Fibroblast of skin of scalp (primary cell): ENCODE results near the gene SCGB1C1.

Experiments
- DNase-seq: peaks from one replicate; pipeline ENCODE4 v3.0.0-alpha.2; 2013

The SCGB1C1 gene

GRCh38 chr11:205221-206001 lies 12.5 kb downstream of the SCGB1C1 start:
- DNase-seq = no peak

GRCh38 chr11:206002-206384 lies 13.1 kb downstream of the SCGB1C1 start:
- DNase-seq = no peak

GRCh38 chr11:206526-207207 lies 13.8 kb downstream of the SCGB1C1 start:
- no peak for DNase-seq

- DNase-seq = peak; percentile 99
Measured at GRCh38 chr11:207208-207862, 14.5 kb downstream of the SCGB1C1 start, which contains the start of the genes BET1L and RIC8A. BET1L (minus strand) TSS chr11:207399; CDS start chr11:207321, 78 bp downstream. RIC8A (plus strand) TSS chr11:207708; CDS start chr11:208855, 1,147 bp downstream.

DNA sequence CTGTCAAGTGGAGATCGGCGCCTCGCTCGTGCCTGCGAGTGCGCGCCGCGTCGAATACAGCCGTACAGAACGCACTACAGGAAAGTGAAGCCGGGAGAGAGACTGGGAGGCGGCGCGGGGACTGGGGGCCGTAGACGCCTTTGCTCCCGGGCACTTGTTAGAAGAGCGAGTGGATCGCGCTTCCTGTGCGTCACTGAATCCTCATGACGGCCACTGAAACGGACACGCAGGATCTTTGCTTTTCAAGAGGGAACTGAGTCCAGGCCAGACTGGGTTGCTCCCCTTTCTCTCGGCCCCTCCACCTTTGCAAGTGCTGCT lies 14.9 kb downstream of the SCGB1C1 start:
- DNase-seq = peak; percentile 31

DNA sequence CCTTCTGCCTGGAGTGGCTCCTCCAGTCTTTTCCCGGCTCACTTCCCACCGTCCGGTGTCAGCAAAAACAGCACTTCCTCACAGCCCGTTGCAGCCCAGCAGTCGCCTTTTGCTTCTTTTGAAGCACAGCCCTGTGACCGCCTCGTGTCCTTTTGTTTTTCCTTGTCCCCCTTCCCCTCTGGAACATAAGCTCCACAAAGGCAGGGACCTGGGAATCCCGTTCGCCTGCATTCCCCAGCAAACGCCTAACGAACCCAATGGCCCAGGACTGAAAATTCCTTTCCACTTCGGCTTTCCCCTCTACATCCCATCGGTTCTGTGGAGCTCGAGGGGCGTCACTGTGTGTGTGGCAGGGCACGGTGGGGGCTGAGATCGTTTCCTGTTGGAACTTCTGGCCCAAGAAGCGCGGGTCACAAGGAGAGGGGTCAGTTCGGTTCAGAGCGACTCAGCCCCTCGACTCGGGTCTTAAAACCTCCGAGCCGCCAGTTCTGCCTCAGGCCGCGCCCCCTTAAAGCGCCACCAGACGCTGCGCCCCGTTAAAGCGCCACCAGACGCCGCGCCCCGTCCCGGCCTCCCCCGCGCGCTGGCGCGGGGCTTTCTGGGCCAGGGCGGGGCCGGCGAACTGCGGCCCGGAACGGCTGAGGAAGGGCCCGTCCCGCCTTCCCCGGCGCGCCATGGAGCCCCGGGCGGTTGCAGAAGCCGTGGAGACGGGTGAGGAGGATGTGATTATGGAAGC lies 15.5 kb downstream of the SCGB1C1 start:
- DNase-seq = peak; percentile 77

DNA sequence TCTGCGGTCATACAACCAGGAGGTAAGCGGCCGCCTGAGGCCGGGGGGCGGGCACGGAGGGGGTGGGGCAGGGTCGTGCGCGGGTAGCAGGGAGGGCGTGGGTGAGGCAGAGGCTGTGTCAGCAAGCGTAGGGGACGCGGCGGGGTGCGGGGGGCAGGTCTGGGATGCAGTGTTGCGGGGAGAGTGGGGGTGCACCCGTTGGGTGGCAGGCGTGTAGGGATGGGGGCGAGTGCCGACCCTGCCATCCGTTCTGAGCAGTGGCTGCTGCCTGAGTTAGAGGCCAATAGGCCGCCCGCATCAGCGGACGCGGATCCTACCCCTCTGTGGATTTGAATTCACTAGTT lies 16.0 kb downstream of the SCGB1C1 start:
- no peak for DNase-seq

DNA sequence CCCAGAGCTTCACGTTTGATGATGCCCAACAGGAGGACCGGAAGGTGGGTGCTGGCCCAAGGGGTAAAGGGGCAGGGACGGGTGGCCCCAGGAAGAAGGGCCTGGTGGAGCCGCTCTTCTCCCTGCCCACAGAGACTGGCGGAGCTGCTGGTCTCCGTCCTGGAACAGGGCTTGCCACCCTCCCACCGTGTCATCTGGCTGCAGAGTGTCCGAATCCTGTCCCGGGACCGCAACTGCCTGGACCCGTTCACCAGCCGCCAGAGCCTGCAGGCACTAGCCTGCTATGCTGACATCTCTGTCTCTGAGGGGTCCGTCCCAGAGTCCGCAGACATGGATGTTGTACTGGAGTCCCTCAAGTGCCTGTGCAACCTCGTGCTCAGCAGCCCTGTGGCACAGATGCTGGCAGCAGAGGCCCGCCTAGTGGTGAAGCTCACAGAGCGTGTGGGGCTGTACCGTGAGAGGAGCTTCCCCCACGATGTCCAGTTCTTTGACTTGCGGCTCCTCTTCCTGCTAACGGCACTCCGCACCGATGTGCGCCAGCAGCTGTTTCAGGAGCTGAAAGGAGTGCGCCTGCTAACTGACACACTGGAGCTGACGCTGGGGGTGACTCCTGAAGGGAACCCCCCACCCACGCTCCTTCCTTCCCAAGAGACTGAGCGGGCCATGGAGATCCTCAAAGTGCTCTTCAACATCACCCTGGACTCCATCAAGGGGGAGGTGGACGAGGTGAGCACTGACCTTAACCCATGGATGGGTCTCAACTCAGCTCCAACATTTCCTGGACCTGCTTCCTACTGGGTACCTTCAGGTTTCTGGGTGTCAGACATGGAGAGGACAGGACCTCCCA lies 16.6 kb downstream of the SCGB1C1 start:
- DNase-seq = peak; percentile 13

DNA sequence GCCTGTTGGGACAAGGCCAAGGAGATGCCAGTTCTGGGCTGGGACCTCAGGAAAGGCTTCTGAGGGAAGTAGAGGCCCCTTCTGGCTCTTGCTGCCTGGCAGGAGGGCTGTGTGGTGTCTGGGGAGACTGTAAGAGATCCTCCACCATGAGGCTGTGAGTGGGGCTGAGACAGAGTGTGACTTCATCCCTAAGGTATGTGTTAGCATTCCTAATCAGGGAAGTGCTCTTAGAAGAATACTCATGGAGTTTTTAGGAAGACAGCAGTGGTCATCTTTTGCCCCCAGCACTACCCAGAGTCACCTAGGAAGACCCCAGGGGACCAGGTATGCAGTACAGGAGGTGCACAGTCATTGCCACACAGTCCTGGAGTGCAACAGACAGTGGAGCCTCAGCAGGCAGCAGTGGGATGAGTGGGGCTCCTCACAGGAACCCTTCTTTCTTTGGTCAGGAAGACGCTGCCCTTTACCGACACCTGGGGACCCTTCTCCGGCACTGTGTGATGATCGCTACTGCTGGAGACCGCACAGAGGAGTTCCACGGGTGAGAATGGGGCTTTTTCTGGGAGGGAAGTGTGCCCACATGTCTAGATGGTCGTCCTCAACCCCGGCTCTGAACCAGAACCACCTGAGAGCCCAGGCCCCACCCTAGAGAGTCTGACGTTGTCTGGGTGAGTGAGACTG lies 17.4 kb downstream of the SCGB1C1 start:
- peak; percentile 87 for DNase-seq

- no peak for DNase-seq
Measured at GRCh38 chr11:210803-211180, 17.9 kb downstream of the SCGB1C1 start.

DNA sequence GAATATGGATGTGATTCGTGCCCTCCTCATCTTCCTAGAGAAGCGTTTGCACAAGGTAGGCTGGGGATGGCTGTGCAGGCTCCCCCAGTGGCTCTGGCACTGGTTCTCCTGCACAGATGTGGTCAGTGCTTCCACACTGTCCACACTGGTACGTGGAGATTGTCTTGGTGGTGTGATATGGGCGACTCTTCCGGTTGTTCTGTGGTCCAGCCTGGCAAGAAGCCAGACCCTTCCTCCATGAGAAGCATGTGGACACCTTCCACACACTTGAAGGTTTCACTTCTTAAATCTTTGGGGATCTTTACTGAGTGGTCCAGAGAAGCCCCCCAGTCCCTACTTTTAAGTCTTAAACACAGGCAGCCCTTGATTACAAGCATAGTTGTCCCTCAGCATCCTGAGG lies 18.4 kb downstream of the SCGB1C1 start:
- DNase-seq = no peak

- no peak for DNase-seq
Measured at GRCh38 chr11:211741-212140, 18.9 kb downstream of the SCGB1C1 start.

- DNase-seq = no peak
Measured at GRCh38 chr11:212150-213100, 19.5 kb downstream of the SCGB1C1 start.

GRCh38 chr11:213111-213510 lies 20.2 kb downstream of the SCGB1C1 start:
- no peak for DNase-seq

DNA sequence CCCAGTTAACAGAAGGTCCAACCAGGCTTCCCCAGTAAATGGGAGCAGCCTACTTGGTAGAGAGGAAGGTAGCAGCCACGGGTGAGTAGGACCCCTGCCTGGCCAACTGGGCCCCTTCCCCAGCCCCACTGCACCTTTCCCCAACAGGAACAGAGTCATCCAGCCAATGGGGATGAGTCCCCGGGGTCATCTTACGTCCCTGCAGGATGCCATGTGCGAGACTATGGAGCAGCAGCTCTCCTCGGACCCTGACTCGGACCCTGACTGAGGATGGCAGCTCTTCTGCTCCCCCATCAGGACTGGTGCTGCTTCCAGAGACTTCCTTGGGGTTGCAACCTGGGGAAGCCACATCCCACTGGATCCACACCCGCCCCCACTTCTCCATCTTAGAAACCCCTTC lies 21.2 kb downstream of the SCGB1C1 start:
- DNase-seq = no peak

DNA sequence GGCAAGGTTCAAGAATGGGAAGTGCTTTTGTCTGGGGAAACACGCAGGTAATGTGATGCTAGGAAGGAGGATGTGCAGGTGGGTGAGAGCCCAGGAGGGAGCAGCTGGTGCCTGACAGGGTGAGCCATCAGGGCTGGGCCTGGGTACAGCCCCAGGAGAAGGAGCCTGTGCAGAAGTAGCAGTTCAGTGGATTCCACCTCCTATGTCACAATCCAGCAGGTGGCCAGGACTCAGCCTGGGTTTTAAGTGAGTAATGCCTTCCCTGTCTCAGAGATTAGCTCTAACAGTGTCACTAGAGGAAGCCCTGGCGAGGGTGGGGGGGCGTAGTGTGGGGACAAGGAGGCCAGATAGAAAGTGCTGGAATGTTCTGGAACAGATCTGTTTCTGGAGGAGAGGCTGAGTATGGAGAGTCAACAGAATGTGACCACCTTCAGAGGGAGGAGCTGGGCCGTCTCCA lies 22.7 kb downstream of the SCGB1C1 start:
- DNase-seq = no peak

DNA sequence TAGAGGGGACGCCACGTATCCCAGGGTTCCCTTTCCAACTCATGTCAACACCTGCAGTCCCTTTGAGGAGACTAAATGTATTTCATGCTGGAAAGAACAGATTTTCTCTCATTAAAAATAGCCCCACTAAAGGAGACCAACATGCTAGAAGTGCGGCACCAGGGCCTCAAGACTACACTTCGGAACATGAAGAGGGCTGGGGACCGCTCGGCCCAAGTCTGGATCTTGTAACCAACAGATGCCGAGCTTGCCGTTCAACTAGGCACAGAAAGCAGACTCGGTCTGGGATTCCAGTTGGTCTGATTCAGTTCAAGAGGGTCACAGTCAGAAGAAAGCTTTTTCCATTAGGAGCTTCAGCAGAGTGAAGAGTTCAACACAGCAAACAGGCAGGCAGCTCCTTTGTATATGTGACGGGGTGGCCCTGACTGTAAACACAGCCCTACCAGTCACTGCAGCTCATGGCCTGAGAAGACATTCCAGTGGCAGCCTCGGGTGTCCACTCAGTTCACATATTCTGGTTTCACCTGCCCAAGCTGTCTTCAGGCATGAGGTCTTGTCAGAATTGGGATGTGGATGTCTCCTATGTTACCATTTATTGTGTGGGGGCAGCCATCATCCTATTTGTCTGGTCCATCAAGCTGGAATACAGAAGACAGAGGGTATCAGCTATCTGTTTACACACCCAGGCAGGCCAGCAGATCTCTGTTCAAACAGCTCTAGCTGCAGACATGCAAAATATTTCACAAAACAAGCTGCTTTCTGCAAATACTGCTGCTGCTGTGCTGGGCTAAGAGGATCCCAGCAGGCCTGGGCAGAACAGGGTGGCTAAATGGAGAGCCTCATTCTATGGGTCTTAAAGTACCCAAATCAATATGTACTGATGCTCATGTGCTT lies 23.4 kb downstream of the SCGB1C1 start:
- no peak for DNase-seq

GRCh38 chr11:217704-218103 lies 24.8 kb downstream of the SCGB1C1 start:
- no peak for DNase-seq
